ENCODE data around the gene ABHD17C. TPM values are rescaled to one million over a fixed set of nuclear protein-coding genes. Genes with fewer than 3 reads are reported as not detected.

ABHD17C gene
- polyA plus RNA-seq, 1 donor (not counting 4 experiments of a cell fraction or from before 2014, with no cell fraction given) = 23.3 TPM

DNA sequence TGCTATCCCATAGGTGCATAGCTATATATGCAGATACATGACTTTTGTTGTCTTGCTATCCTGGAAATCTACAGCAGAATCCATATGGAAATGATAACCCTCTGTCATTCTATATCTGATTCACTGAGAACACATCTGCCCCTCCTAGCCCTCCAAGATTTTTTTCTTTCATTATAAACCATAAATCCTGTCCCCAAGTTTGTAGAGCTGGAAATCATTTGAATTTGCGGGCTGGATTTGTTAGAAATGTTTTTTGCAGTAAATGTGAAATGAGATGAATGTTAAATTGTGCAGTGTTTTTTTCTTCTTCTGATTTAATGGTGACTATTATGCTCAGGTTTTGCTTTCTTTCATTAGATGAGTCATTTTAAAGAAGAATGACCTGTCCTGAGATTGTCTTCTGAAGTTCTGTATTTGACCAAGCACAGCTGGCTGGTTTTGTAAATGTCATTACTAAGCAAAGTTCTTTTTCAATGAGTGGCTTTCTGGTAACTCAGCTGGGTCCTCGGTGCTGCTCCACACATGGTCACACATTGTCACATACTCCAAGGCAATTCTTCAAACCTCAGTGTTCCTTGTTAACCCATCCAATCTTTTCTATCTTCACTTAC, 25.3 kb upstream of the ABHD17C start:
- dilution Hi-C loops (cut with MboI; ENCODE audit: extremely low pct_ligation_motif_present, low sequenced_read_pairs) = no loop called here
- DNase-seq (ENCODE audit: low read depth, low spot score) (no peak), FAIRE-seq (no peak)
- H3K27me3 ChIP-seq (ENCODE audit: control insufficient read depth, extremely low read depth, insufficient read depth, low read length) = no peaks in the 10 kb centered on the region
- H3K9me3 ChIP-seq (ENCODE audit: control insufficient read depth, low read depth, low read length) = no peaks in the 10 kb centered on the region
- H3K4me3 ChIP-seq (ENCODE audit: control insufficient read depth in 2 of 3, extremely low read depth in 1 of 3, insufficient read depth in 2 of 3, low read depth in 1 of 3, low read length in 3 of 3) = no peak overlapping the region
- H3K79me2 ChIP-seq (ENCODE audit: control insufficient read depth, insufficient read depth, low read length) = no peaks in the 10 kb centered on the region
- no peaks in the 10 kb centered on the region for H3K36me3 ChIP-seq (ENCODE audit: control insufficient read depth in 2 of 2, extremely low read depth in 1 of 2, insufficient read depth in 2 of 2, low read length in 2 of 2)
- TF ChIP-seq, protein P1, sequence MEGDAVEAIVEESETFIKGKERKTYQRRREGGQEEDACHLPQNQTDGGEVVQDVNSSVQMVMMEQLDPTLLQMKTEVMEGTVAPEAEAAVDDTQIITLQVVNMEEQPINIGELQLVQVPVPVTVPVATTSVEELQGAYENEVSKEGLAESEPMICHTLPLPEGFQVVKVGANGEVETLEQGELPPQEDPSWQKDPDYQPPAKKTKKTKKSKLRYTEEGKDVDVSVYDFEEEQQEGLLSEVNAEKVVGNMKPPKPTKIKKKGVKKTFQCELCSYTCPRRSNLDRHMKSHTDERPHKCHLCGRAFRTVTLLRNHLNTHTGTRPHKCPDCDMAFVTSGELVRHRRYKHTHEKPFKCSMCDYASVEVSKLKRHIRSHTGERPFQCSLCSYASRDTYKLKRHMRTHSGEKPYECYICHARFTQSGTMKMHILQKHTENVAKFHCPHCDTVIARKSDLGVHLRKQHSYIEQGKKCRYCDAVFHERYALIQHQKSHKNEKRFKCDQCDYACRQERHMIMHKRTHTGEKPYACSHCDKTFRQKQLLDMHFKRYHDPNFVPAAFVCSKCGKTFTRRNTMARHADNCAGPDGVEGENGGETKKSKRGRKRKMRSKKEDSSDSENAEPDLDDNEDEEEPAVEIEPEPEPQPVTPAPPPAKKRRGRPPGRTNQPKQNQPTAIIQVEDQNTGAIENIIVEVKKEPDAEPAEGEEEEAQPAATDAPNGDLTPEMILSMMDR (optimal IDR thresholded peaks at IDR 0.05 in 1 of 3, IDR thresholded peaks at IDR 0.05 in 1 of 3, conservative IDR thresholded peaks at IDR 0.05 in 1 of 3; ENCODE audit: extremely low read depth in 1 of 3, insufficient read depth in 2 of 3, low read length in 3 of 3) = no peak
- no peak for TF ChIP-seq EZH2 (IDR thresholded peaks at IDR 0.05; ENCODE audit: low read length)
- H3K9ac ChIP-seq (ENCODE audit: control insufficient read depth, extremely low read depth, insufficient read depth, low read length) = no peak overlapping the region
- H3K4me1 ChIP-seq (ENCODE audit: control insufficient read depth, extremely low read depth, insufficient read depth, low read length) = peaks cover 13% of the 10 kb centered on the region
- no peaks in the 10 kb centered on the region for H4K20me1 ChIP-seq (ENCODE audit: control insufficient read depth, extremely low read depth, insufficient read depth, low read length)
- no peak overlapping the region for H3K4me2 ChIP-seq (ENCODE audit: control insufficient read depth, extremely low read depth, insufficient read depth, low read depth, low read length)
- peaks cover 2% of the 10 kb centered on the region for H3K9me1 ChIP-seq (ENCODE audit: control insufficient read depth, extremely low read depth, insufficient read depth, low read length)
- no peak overlapping the region for H3K27ac ChIP-seq (ENCODE audit: control insufficient read depth, insufficient read depth, low read length)
- no peak overlapping the region for H2AFZ ChIP-seq (ENCODE audit: control insufficient read depth, low read length)

DNA sequence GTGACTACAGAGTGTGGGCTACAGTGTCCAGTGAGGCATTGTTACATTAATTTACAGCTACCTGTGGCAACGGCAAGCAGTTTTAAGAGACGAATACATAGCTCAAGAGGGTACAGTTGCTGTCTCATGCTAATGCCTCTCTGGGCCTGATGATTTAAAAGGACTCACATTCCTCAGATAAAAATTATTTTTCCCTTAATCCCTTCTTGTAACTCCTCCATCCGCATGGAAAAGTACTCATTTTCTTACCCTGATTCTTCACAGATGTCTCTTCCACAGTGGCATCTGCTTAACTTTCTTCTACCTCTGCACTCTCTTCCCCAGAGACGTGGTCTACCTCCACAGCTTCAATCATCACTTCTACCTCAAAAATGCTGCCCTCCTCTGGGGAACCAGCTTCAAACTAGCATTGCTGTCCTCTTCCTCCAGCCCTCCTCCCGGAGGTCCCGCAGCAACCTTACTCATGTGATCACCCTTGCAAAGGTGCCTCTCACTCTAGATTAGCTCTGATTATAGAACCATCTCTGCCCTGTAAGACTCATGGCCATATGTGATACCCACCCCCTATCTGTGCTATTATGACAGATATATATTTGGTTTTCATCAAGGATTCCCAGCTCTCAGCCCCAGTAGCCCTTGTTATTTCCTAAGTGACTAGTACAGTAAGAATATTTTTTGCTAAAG, 21.4 kb upstream of the ABHD17C start:
- peaks cover 2% of the 10 kb centered on the region for H3K9me1 ChIP-seq (ENCODE audit: control insufficient read depth, extremely low read depth, insufficient read depth, low read length)
- DNase-seq (ENCODE audit: low read depth, low spot score) = no peak
- no peak for FAIRE-seq
- H4K20me1 ChIP-seq (ENCODE audit: control insufficient read depth, extremely low read depth, insufficient read depth, low read length) = no peaks in the 10 kb centered on the region
- H3K27ac ChIP-seq (ENCODE audit: control insufficient read depth, insufficient read depth, low read length) = peak overlapping the region; percentile 31
- no peaks in the 10 kb centered on the region for H3K9me3 ChIP-seq (ENCODE audit: control insufficient read depth, low read depth, low read length)
- H3K4me3 ChIP-seq (ENCODE audit: control insufficient read depth in 2 of 3, extremely low read depth in 1 of 3, insufficient read depth in 2 of 3, low read depth in 1 of 3, low read length in 3 of 3) = no peak overlapping the region
- dilution Hi-C loops (cut with MboI; ENCODE audit: extremely low pct_ligation_motif_present, low sequenced_read_pairs) = no loop called here
- H3K79me2 ChIP-seq (ENCODE audit: control insufficient read depth, insufficient read depth, low read length) = no peaks in the 10 kb centered on the region
- peaks cover 17% of the 10 kb centered on the region for H3K4me1 ChIP-seq (ENCODE audit: control insufficient read depth, extremely low read depth, insufficient read depth, low read length)
- TF ChIP-seq EZH2 (IDR thresholded peaks at IDR 0.05; ENCODE audit: low read length) = no peak
- TF ChIP-seq, protein P1 (optimal IDR thresholded peaks at IDR 0.05 in 1 of 3, IDR thresholded peaks at IDR 0.05 in 1 of 3, conservative IDR thresholded peaks at IDR 0.05 in 1 of 3; ENCODE audit: extremely low read depth in 1 of 3, insufficient read depth in 2 of 3, low read length in 3 of 3) = peak in 1 of 3 experiments; percentile 34
- H2AFZ ChIP-seq (ENCODE audit: control insufficient read depth, low read length) = peak overlapping the region; percentile 8
- no peaks in the 10 kb centered on the region for H3K36me3 ChIP-seq (ENCODE audit: control insufficient read depth in 2 of 2, extremely low read depth in 1 of 2, insufficient read depth in 2 of 2, low read length in 2 of 2)
- H3K27me3 ChIP-seq (ENCODE audit: control insufficient read depth, extremely low read depth, insufficient read depth, low read length) = no peaks in the 10 kb centered on the region
- H3K4me2 ChIP-seq (ENCODE audit: control insufficient read depth, extremely low read depth, insufficient read depth, low read depth, low read length) = no peak overlapping the region
- H3K9ac ChIP-seq (ENCODE audit: control insufficient read depth, extremely low read depth, insufficient read depth, low read length) = no peak overlapping the region

All from keratinocyte (primary cell).